ENCODE results near the gene ARIH1.
"Not testable (repeated sequence)": the region's sequence is repeated elsewhere in the genome, so short reads cannot be mapped to it uniquely, and the experiment has no call there.

The ARIH1 gene

GRCh38 chr15:72473614-72474465 lies at the start of gene ARIH1:
ARIH1 (plus strand) TSS chr15:72474330; CDS start chr15:72474640, 310 bp downstream.
- peak; percentile 90 to 93 for DNase-seq (ENCODE audit: low read depth in 2 of 2)

- no peak for DNase-seq (ENCODE audit: low read depth in 2 of 2)
Measured at GRCh38 chr15:72426753-72427152, 47.4 kb upstream of the ARIH1 start.

- DNase-seq (ENCODE audit: low read depth in 2 of 2): no peak
Measured at GRCh38 chr15:72437650-72438316, 36.3 kb upstream of the ARIH1 start.

- not testable (repeated sequence) for DNase-seq (ENCODE audit: low read depth in 2 of 2)
Measured at GRCh38 chr15:72442848-72443247, 31.3 kb upstream of the ARIH1 start.

GRCh38 chr15:72445426-72445825 lies 28.7 kb upstream of the ARIH1 start:
- DNase-seq (ENCODE audit: low read depth in 2 of 2): no peak

- no peak for DNase-seq (ENCODE audit: low read depth in 2 of 2)
Measured at GRCh38 chr15:72450805-72451204, 23.3 kb upstream of the ARIH1 start.

- DNase-seq (ENCODE audit: low read depth in 2 of 2): no peak
Measured at GRCh38 chr15:72451224-72451623, 22.9 kb upstream of the ARIH1 start.

- no peak for DNase-seq (ENCODE audit: low read depth in 2 of 2)
Measured at GRCh38 chr15:72456684-72457083, 17.4 kb upstream of the ARIH1 start.

GRCh38 chr15:72460402-72460801 lies 13.7 kb upstream of the ARIH1 start:
- no peak for DNase-seq (ENCODE audit: low read depth in 2 of 2)

GRCh38 chr15:72463702-72464101 lies 10.4 kb upstream of the ARIH1 start:
- DNase-seq (ENCODE audit: low read depth in 2 of 2): no peak

- no peak for DNase-seq (ENCODE audit: low read depth in 2 of 2)
Measured at GRCh38 chr15:72464251-72464650, 9.9 kb upstream of the ARIH1 start.

GRCh38 chr15:72468103-72468502 lies 6.0 kb upstream of the ARIH1 start:
- DNase-seq (ENCODE audit: low read depth in 2 of 2): no peak

GRCh38 chr15:72472992-72473610 lies 1.0 kb upstream of the ARIH1 start:
- DNase-seq (ENCODE audit: low read depth in 2 of 2): no peak

- DNase-seq (ENCODE audit: low read depth in 2 of 2): peak in 1 of 2 donors; percentile 23
Measured at GRCh38 chr15:72474466-72474911, 359 bp downstream of the ARIH1 start.

- DNase-seq (ENCODE audit: low read depth in 2 of 2): peak; percentile 58 to 73
Measured at GRCh38 chr15:72474912-72475628, 940 bp downstream of the ARIH1 start.

GRCh38 chr15:72475674-72476073 lies 1.5 kb downstream of the ARIH1 start:
- DNase-seq (ENCODE audit: low read depth in 2 of 2): no peak

- not testable (repeated sequence) for DNase-seq (ENCODE audit: low read depth in 2 of 2)
Measured at GRCh38 chr15:72476330-72476729, 2.2 kb downstream of the ARIH1 start.

GRCh38 chr15:72481015-72481659 lies 7.0 kb downstream of the ARIH1 start:
- DNase-seq (ENCODE audit: low read depth in 2 of 2): no peak

GRCh38 chr15:72482275-72482674 lies 8.1 kb downstream of the ARIH1 start:
- DNase-seq (ENCODE audit: low read depth in 2 of 2): no peak

- DNase-seq (ENCODE audit: low read depth in 2 of 2): no peak
Measured at GRCh38 chr15:72483279-72483678, 9.1 kb downstream of the ARIH1 start.

GRCh38 chr15:72486144-72486543 lies 12.0 kb downstream of the ARIH1 start:
- DNase-seq (ENCODE audit: low read depth in 2 of 2): no peak

All from stimulated activated CD8-positive, alpha-beta memory T cell treated with anti-CD3 and anti-CD28 coated beads, Interleukin-15, amount 100 ng/mL, for 48 hours (primary cell).